GM13977 (cell line): ENCODE results near the gene RNF157.

Experiments used
- DNase-seq: peaks from one replicate; pipeline ENCODE4 v3.0.0; 2012; ENCODE audit warnings: low spot score
- in situ Hi-C: fragments of 300-500 bp; cut with MboI; formaldehyde crosslinking; loops from one replicate; pipeline ENCODE4 v1.12.0; 2022; ENCODE audit warnings: low sequenced_read_pairs, low pct_unique_long_range_greater_than_20kb, mixed read lengths, inconsistent platforms; ENCODE audit not compliant: unreplicated experiment
- TF ChIP-seq, protein P1 (sequence below): IDR thresholded peaks from 2 replicates; pipeline ENCODE4 v1.5.1; 2012; ENCODE audit warnings: mild to moderate bottlenecking, control low read depth; ENCODE audit not compliant: insufficient read depth; ENCODE audit errors: extremely low read depth, missing control alignments

Gene RNF157

DNA sequence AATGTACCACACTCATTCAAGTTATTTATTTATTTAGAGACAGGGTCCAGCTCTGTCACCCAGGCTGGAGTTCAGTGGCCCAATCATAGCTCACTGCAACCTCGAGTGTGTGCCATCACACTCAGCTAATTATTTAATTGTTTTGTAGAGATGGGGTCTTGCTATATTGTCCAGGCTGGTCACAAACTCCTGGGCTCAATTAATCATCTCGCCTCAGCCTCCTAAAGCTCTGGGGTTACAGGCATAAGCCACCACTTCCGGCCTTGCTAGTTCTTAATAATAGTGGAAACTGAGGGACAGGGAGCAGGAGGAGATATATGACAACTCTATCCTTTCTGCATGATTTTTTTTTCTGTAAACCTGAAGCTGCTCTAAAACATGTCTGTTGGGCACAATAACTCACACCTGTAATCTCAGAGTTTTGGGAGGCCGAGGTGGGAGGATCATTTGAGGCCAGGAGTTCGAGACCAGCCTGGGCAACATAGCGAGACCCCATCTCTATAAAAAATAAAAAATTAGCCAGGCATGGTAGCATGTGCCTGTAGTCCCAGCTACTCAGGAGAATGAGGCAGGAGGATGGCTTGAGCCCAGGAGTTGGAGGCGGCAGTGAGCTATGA, 125.0 kb downstream of the RNF157 start:
- no peak for DNase-seq
- TF ChIP-seq, protein P1, sequence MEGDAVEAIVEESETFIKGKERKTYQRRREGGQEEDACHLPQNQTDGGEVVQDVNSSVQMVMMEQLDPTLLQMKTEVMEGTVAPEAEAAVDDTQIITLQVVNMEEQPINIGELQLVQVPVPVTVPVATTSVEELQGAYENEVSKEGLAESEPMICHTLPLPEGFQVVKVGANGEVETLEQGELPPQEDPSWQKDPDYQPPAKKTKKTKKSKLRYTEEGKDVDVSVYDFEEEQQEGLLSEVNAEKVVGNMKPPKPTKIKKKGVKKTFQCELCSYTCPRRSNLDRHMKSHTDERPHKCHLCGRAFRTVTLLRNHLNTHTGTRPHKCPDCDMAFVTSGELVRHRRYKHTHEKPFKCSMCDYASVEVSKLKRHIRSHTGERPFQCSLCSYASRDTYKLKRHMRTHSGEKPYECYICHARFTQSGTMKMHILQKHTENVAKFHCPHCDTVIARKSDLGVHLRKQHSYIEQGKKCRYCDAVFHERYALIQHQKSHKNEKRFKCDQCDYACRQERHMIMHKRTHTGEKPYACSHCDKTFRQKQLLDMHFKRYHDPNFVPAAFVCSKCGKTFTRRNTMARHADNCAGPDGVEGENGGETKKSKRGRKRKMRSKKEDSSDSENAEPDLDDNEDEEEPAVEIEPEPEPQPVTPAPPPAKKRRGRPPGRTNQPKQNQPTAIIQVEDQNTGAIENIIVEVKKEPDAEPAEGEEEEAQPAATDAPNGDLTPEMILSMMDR, result no peak
- in situ Hi-C loops, result no loop called here

DNA sequence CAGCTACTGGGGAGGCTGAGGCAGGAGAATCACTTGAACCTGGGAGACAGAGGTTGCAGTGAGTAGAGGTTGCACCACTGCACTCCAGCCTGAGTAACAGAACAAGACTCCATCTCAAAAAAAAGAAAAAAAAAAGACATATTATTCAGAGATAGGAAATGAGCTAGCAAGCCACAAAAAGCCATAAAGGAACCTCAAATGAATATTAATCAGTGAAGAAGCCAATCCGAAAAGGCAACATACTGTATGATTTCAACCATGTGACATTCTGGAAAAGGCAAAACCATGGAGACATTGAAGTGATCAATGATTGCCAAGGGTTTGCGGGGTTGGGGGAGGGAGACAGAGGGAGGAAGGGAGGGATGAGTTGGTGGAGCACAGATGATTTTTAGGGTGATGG, 128.3 kb downstream of the RNF157 start:
- in situ Hi-C loops, result no loop called here
- DNase-seq, result no peak
- TF ChIP-seq, protein P1, result no peak

DNA sequence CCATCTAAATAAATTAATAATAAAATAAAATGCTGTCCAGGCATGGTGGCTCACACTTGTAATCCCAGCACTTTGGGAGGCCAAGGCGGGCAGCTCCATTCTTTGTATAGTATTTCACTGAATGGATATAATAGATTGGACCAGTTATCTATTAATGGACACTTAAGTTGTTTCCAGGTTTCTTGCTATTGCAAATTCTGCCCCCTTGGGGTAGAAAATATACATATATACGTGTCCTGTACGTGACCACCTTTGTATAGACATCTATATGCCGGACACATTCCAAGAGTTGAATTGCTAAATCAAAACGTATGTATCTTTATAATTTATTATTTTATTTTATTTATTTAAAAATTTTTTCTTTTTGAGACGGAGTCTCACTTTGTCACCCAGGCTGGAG, 132.8 kb downstream of the RNF157 start:
- DNase-seq, result no peak
- in situ Hi-C loops, result no loop called here
- TF ChIP-seq, protein P1, result peak; percentile 20

DNA sequence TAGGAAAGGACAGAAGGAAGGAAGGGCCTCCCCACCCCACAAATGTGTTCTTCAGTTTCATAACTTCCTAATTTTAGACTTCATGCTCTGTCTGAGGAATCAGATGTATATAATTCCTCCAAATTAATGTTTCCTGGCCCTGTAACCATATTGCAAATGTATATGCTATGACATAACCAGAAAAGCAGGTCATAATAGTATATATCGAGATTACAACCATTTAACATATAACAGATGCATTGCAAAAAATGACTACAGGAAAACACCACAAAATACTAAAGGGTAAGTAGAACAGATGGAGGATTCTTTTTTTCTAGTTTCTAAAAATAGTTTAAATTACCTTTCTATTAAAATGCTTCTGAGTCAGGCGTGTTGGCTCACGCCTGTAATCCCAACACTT, 133.6 kb downstream of the RNF157 start:
- in situ Hi-C loops, result no loop called here
- TF ChIP-seq, protein P1, result no peak
- DNase-seq, result no peak

DNA sequence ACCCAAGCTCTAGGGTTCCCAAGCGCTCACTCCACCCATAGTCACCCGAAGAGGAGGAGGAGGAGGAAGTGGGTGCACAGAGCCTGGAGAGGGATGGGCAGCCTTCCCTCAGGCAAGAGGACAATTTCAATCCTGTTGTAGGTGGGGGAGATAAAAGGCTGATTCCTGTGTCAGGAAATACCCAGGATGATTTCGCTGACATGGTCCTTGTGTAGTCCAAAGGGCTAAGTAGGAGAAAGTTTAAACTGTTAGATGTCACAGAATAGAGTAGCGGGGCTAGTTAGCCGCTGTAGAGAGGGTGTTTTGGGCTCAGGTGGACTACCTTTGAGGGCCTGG, 135.4 kb downstream of the RNF157 start:
- TF ChIP-seq, protein P1, result no peak
- in situ Hi-C loops, result no loop called here
- DNase-seq, result no peak

DNA sequence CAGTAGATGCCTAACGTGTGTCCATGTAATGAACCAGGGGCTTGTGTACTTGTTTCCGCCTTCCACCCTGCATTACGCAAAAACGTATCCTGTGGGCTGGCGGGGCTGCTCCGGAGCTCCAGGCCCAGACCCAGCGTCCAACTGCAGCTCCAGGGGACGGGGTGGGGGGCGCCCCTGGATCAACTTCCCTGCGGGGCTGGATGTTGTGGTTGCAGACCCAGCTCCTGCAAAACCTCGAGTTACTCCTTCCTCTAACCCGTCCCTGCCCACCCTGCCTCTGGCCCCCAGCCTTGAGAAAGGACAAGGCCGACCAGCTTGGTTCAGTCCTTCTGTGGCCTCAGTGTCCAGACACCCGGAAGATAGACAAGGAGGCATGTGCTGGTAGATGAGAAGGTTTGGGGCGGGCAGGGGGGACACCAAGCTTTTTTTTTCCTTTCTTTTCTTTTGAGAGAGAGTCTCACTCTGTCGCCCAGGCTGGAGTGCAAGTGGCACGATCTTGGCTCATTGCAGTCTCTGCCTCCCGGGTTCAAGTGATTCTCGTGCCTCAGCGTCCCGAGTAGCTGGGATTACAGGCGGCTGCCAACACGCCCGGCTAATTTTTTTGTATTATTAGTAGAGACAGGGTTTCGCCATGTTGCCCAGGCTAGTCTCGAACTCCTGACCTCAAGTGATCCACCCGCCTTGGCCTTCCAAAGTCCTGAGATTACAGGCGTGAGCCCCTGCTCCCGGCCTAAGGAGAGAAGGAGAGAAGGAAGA, 136.0 kb downstream of the RNF157 start:
- TF ChIP-seq, protein P1, result no peak
- in situ Hi-C loops, result no loop called here
- DNase-seq, result no peak
